ENCODE measurements around the gene SAMD3. TPM values are rescaled to one million over a fixed set of nuclear protein-coding genes. Genes with fewer than 3 reads are reported as not detected.
"Not testable (repeated sequence)": the region's sequence is repeated elsewhere in the genome, so short reads cannot be mapped to it uniquely, and the experiment has no call there.

The SAMD3 gene
- total RNA-seq, result 0.69 and 1.0 TPM in 2 replicates
- long read RNA-seq, partial matches to known transcripts, result 0 of 2 reads
- long read RNA-seq, other reads (novel, unspliced or antisense), result 1 of 2 reads

GRCh38 chr6:130222775-130223174 lies at the start of gene SAMD3:
Gene SAMD3 (minus strand): TSS chr6:130222951. CDS start chr6:130215273, 7,678 bp downstream.
- Mint-ChIP-seq H3K36me3 (ENCODE audit: insufficient read depth) (no peaks in the 10 kb centered on the region), H3K4me3 (ENCODE audit: low read depth) (no peak within 1 kb of the TSS), H3K4me1 (ENCODE audit: low read depth) (no peaks in the 10 kb centered on the region), H3K27ac (no peak within 1 kb of the TSS), H3K27me3 (no peaks in the 10 kb centered on the region), H3K9me3 (ENCODE audit: low read depth) (peaks cover 6% of the 10 kb centered on the region)
- DNase-seq (ENCODE audit: low spot score, unreplicated experiment), result no peak
- no peak for TF ChIP-seq CTCF (IDR thresholded peaks at IDR 0.05; ENCODE audit: unreplicated experiment)

DNA sequence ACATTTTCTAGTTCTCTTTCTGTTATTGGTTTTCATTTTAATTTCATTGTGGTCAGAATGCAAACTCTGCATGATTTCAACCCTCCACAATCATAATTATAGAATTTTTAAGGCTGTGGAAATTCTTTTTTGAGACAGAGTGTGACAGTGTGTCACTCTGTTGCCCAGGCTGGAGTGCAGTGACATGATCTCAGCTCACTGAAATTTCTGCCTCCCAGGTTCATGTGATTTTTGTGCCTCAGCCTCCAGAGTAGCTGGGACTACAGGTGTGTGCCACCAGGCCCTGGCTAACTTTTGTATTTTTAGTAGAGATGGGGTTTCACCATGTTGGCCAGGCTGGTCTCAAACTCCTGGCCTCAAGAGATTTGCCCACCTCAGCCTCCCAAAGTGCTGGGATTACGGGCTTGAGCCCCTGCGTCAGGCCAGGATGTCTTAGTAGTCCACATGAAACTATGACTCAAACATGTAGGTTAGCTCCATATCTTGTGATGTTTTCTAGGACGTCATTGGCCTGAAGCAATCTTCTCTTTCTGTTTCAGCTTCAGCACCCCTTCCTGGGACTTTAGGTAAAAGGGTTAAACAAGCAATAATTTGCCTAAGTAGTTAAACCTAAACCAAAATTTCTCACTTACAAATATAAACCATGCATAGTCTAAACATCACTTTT lies 47.4 kb upstream of the SAMD3 start:
- TF ChIP-seq CTCF (IDR thresholded peaks at IDR 0.05; ENCODE audit: unreplicated experiment), result no peak
- H3K9me3 Mint-ChIP-seq (ENCODE audit: low read depth), result peaks cover 25% of the 10 kb centered on the region
- no peaks in the 10 kb centered on the region for H3K36me3 Mint-ChIP-seq (ENCODE audit: insufficient read depth)

DNA sequence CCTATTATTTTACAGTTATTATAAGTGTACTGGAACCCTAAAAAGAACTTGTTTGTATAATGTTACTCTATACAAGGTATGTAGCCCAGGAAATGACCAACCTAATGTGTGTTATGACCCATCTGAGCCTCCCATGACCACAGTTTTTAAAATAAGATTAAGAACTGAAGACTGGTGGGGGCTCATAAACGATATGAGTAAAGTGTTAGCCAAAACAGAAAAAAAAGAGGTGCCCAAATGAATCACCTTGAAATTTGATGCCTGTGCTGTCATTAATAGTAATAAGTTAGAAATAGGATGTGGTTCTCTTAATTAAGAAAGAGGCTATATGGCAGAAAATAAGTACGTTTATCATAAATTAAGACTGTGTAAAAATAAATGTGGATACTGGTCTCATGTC lies 42.8 kb upstream of the SAMD3 start:
- DNase-seq (ENCODE audit: low spot score, unreplicated experiment); H3K27me3 Mint-ChIP-seq; H3K4me3 Mint-ChIP-seq (ENCODE audit: low read depth); H3K27ac Mint-ChIP-seq; H3K36me3 Mint-ChIP-seq (ENCODE audit: insufficient read depth); H3K4me1 Mint-ChIP-seq (ENCODE audit: low read depth): not testable (repeated sequence)
- H3K9me3 Mint-ChIP-seq (ENCODE audit: low read depth), result peaks cover 31% of the 10 kb centered on the region

More for the DNA sequence above, 47.4 kb upstream of the SAMD3 start:
- Mint-ChIP-seq H3K4me1 (ENCODE audit: low read depth) (no peaks in the 10 kb centered on the region), H3K27me3 (no peaks in the 10 kb centered on the region), H3K4me3 (ENCODE audit: low read depth) (no peak overlapping the region), H3K27ac (no peak overlapping the region)
- DNase-seq (ENCODE audit: low spot score, unreplicated experiment), result no peak

GRCh38 chr6:130262008-130262407 lies 39.3 kb upstream of the SAMD3 start:
- no peaks in the 10 kb centered on the region for H3K4me1 Mint-ChIP-seq (ENCODE audit: low read depth)
- no peak overlapping the region for H3K4me3 Mint-ChIP-seq (ENCODE audit: low read depth)
- H3K27ac Mint-ChIP-seq, result no peak overlapping the region

GRCh38 chr6:130261558-130261957 lies 38.8 kb upstream of the SAMD3 start:
- not testable (repeated sequence) for H3K27ac Mint-ChIP-seq; H3K36me3 Mint-ChIP-seq (ENCODE audit: insufficient read depth); H3K27me3 Mint-ChIP-seq; H3K4me3 Mint-ChIP-seq (ENCODE audit: low read depth); H3K4me1 Mint-ChIP-seq (ENCODE audit: low read depth); DNase-seq (ENCODE audit: low spot score, unreplicated experiment)
- H3K9me3 Mint-ChIP-seq (ENCODE audit: low read depth), result peaks cover 32% of the 10 kb centered on the region

More at GRCh38 chr6:130262008-130262407, 39.3 kb upstream of the SAMD3 start:
- TF ChIP-seq CTCF (IDR thresholded peaks at IDR 0.05; ENCODE audit: unreplicated experiment), result no peak
- DNase-seq (ENCODE audit: low spot score, unreplicated experiment), result no peak
- H3K9me3 Mint-ChIP-seq (ENCODE audit: low read depth), result peaks cover 35% of the 10 kb centered on the region
- H3K27me3 Mint-ChIP-seq, result no peaks in the 10 kb centered on the region
- H3K36me3 Mint-ChIP-seq (ENCODE audit: insufficient read depth), result peaks cover 2% of the 10 kb centered on the region

- peaks cover 32% of the 10 kb centered on the region for H3K9me3 Mint-ChIP-seq (ENCODE audit: low read depth)
- H3K27me3 Mint-ChIP-seq; DNase-seq (ENCODE audit: low spot score, unreplicated experiment); H3K36me3 Mint-ChIP-seq (ENCODE audit: insufficient read depth); H3K4me3 Mint-ChIP-seq (ENCODE audit: low read depth); H3K4me1 Mint-ChIP-seq (ENCODE audit: low read depth); H3K27ac Mint-ChIP-seq: not testable (repeated sequence)
These were observed 38.0 kb upstream of the SAMD3 start for GRCh38 chr6:130260614-130261241.

DNA sequence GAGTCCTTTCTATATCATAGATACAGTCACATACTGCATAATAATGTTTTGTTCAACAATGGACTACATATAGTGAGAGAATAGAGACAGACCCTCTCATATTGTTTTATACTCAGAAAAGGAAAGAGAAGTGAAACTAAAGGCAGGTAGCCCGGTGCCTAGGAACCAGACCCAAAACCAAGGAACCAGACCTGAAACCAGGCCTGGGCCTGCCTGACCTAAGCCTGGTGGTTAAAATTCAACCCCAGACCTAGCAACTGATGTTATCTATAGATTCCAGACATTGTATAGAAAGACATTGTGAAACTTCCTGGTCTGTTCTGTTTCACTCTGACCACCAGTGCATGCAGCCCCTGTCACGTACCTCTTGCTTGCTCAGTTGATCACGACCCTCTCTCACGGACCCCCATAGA lies 37.3 kb upstream of the SAMD3 start:
- peaks cover 32% of the 10 kb centered on the region for H3K9me3 Mint-ChIP-seq (ENCODE audit: low read depth)

More for the DNA sequence above, 37.3 kb upstream of the SAMD3 start:
- not testable (repeated sequence) for H3K36me3 Mint-ChIP-seq (ENCODE audit: insufficient read depth); DNase-seq (ENCODE audit: low spot score, unreplicated experiment); H3K4me3 Mint-ChIP-seq (ENCODE audit: low read depth); H3K27me3 Mint-ChIP-seq; H3K4me1 Mint-ChIP-seq (ENCODE audit: low read depth)
- H3K27ac Mint-ChIP-seq, result peak overlapping the region; percentile 41

Measured in progenitor cell of endocrine pancreas (in vitro differentiated cells).